Activated T-cell treated with anti-CD3 and anti-CD28 coated beads for 48 hours (primary cell): Measurements from ENCODE around the gene TENT4B.

Experiments used
- DNase-seq: peaks from one replicate; pipeline ENCODE4 v3.0.0-alpha.2; 2020; ENCODE audit warnings: low read depth

TENT4B gene

GRCh38 chr16:50271148-50272041 lies 118.3 kb downstream of the TENT4B start:
- no peak for DNase-seq

DNA sequence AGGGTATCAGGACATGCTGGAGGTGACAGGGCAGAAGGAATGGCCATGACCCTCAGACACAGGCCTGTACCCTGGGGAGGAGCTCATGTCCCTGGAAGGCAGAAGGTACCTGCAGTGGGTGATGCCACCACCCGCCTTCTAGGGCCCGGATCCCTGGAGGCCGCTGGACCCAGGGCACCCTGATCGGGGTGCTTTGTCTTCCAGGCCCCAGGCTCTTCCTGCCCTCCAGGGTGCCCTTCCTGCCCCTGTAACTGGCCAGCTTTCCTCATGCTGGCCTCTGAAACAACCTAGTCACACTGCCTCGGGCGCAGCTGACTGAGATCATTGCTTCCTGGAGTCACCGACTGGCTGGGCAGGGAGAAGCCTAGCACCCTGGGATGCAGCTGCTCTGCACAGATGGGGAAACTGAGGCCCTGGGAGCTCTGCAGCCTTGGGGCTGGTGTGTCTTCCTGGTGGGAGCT lies 119.0 kb downstream of the TENT4B start:
- DNase-seq, result no peak

GRCh38 chr16:50272687-50273381 lies 119.7 kb downstream of the TENT4B start:
- no peak for DNase-seq

DNA sequence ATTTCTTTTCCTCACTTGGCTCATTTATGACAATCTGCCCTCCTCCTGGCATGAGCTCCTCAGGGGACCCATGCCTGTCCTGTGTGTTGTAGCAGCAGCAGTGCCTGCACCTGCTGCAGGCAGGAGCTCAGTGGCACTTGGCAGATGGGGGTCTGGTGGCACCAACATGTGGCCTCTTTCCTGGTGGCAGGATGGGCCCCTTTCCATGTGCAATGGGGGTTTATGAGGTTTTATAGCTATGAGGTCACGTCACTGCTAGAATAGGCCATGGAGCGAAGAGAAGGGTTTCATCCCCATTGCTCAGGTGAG lies 120.2 kb downstream of the TENT4B start:
- no peak for DNase-seq

DNA sequence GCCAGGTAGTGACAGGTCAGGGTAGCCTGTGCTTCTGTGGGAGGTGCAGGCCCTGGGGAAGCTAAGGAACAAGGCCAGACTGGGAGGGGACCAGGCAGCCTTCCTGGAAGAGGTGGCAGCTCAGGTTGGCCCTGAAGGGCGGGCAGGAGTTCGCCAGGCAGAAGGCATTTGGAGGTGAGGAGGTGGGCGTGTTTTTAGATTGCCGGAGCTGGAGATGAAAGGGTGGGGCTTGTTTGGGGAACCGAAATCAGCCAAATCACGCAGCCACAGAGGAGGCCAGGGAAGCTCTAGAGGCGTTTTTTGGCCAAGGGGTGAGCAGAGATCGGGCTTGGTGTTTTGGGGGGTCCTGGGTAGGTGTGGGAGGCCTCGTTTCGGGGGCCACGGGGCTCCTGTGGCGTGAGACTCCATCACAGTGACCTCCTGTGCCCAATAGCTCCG lies 120.8 kb downstream of the TENT4B start:
- no peak for DNase-seq

DNA sequence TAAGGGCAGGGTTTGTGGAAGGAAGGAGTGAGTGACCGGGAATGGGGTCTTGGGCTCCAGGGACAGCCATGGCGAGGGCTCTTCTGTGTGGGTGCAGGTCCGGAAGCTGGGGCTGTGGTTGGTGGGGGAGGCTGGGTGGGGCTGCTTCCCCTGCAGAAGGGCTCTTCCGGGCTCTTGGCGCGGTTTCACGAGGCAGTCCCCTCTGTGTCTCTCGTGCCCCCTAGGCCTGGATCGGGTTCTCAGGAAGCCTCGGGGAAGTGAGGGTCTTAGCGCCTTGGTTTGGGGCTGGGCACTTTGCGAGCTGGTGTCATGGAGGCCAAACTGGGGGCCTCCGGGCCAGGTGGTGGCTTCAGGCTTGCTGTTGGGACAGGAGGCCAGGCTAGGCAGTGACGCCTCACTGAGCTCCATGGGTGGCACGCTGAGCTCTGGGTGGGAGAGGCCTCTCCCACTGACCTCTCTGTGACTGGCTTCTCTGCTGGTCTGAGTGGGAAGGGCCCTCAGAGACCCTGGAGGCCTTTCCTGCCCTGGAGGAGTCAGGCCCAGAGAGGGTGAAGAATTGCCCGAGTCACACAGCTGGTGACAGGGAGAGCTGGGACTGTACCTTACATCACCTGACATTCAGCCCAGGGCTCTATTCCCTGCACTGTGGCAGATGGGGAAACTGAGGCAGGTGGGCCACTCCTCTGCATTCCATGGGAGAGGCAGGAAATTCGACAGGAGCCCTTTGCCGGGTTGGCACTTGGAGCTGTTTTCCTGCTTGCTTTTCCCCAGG lies 121.4 kb downstream of the TENT4B start:
- no peak for DNase-seq

- DNase-seq, result no peak
Measured at GRCh38 chr16:50275098-50275415, 122.0 kb downstream of the TENT4B start.

GRCh38 chr16:50275428-50276325 lies 122.6 kb downstream of the TENT4B start:
- no peak for DNase-seq

- DNase-seq, result no peak
Measured at GRCh38 chr16:50276326-50276640, 123.2 kb downstream of the TENT4B start.

DNA sequence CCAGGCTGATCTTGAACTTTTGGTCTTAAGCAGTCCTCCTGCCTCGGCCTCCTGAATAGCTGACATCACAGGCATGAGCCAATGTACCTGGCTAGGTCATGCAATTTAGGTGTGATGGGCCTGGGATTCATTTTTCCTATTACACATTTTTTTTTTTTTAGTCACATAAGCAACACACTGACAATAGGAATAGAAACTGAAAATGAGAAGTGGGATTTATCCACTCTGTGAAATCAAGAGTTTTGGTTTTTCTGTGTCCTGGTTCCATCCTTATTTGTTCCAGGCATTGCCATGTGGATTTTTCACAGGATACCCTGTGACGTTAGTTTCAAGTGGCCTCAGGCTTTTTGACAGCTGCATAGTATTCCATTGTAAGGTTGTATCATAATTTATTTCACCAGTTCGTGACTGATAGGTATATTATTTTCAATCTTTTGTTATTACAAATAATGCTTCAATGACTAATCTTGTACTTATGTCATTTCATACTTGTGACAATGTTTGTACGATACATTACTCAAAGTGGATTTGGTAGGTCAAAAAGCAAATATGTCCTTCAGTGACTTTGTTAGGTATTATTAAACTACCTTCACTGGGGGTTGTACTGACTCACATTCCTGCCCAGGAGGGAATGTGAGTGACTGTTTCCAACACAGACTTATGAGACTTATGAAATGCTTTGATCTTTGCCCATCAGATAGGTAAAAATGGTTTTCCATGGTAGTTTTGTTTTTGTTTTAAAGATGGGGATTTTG lies 123.9 kb downstream of the TENT4B start:
- no peak for DNase-seq

GRCh38 chr16:50278251-50278650 lies 125.1 kb downstream of the TENT4B start:
- DNase-seq, result no peak

- no peak for DNase-seq
Measured at GRCh38 chr16:50279504-50279865, 126.4 kb downstream of the TENT4B start.

- no peak for DNase-seq
Measured at GRCh38 chr16:50280932-50281331, 127.8 kb downstream of the TENT4B start.
